LNCAP (cell line): ENCODE measurements around the gene REXO4.

Experiments used
- TF ChIP-seq, protein P1 (sequence below): fragments of 450-650 bp; IDR thresholded peaks from 2 replicates; pipeline ENCODE4 v1.5.1; 2017; ENCODE audit warnings: mild to moderate bottlenecking

Gene REXO4

GRCh38 chr9:133366435-133366834 is 51.4 kb downstream of the REXO4 start:
- TF ChIP-seq, protein P1, sequence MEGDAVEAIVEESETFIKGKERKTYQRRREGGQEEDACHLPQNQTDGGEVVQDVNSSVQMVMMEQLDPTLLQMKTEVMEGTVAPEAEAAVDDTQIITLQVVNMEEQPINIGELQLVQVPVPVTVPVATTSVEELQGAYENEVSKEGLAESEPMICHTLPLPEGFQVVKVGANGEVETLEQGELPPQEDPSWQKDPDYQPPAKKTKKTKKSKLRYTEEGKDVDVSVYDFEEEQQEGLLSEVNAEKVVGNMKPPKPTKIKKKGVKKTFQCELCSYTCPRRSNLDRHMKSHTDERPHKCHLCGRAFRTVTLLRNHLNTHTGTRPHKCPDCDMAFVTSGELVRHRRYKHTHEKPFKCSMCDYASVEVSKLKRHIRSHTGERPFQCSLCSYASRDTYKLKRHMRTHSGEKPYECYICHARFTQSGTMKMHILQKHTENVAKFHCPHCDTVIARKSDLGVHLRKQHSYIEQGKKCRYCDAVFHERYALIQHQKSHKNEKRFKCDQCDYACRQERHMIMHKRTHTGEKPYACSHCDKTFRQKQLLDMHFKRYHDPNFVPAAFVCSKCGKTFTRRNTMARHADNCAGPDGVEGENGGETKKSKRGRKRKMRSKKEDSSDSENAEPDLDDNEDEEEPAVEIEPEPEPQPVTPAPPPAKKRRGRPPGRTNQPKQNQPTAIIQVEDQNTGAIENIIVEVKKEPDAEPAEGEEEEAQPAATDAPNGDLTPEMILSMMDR = no peak

DNA sequence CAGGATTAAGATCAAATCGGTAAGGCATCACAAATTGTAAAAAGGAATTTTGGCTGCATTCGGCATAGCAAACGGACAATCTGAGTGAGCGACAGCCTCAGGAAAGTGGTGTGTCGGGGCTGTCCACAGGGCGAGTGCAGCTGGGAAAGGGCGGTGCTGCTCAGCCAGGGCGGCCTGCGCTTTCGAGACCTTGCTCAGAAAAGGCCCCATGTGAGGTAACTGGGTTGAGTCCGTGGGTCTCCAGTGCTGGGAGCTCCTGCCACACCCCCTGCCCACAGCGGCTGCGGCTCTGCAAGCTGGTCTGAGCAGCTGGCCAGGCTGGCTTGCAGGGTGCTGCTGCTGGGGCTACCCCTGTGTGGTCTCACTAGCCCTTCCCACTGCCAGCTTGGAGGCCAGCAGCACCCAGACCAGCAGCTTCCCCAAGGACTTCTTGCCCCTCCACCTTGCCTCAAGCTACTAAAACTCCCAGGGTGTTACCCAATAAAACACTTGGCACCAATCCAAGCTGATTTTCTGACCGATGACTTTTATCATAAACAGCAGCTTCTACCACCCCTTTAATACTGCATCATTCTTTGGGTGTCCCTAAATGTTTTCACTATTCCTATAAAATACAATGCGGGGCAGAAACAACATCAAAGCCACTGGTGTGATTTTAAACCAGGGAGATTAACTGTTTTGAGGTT is 55.3 kb downstream of the REXO4 start:
- TF ChIP-seq, protein P1 = no peak

DNA sequence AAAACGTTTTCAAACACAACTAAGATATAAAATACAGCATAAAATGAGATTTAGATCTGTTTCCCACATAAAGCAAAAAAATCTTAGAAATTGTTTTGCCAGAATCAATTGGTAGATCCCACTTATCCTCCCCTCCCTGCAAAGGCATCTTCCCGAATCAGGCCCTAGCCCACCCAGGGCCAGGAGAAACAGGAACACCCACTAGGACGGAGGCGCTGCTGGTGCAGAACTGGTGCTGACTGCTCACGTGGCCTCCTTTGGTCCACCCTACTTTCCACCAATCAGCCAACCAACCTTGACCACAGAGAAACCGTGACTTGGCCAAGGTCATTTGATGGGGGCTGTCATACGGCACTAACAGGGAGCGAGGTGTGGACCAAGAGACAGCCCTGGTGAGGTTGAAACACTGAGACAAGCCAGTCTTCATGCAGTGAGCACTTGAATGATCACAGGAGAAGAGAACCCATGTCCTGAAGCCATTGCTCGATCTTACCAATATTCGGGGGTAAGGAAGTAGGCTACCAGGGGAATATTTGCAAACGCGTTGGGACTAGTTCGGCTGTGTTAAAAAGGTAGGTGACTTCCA is 56.2 kb downstream of the REXO4 start:
- TF ChIP-seq, protein P1 = no peak

- TF ChIP-seq, protein P1 = no peak
These were observed 57.1 kb downstream of the REXO4 start for GRCh38 chr9:133360400-133361393.

DNA sequence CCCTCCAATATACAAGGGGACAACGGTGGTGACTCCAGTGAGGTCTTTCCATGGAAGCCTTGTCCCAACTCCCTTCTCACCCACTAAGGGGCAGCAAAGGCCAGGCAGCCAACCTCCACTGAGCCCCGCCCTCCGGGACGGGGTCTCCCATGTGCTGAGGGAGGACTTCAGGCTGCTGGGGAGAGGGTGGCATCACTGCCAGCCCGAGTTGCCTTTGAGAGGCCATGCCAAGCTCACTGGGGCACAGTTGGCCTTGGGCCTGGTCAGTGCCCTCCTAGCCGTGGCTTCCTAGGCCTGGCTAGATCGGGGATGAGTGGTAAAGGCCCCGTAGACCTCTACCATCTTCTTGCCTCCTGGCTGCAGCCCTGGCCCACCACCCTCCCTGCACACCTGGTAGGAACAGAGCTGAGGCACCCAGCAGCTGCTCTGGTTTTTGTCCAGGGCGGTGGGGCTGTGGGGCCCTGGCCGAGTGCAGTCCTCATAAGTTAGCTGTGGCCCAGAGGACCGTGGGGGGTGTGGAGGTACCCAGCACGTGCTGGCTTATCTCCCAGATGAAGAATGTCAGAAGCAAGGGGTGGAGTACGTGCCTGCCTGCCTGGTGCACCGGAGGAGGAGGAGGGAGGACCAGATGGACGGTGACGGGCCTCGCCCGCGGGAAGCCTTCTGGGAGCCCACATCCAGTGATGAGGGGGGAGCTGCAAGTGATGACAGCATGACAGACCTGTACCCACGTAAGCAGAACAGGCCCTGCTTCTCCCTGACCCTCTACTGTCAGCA is 58.2 kb downstream of the REXO4 start:
- TF ChIP-seq, protein P1 = no peak

DNA sequence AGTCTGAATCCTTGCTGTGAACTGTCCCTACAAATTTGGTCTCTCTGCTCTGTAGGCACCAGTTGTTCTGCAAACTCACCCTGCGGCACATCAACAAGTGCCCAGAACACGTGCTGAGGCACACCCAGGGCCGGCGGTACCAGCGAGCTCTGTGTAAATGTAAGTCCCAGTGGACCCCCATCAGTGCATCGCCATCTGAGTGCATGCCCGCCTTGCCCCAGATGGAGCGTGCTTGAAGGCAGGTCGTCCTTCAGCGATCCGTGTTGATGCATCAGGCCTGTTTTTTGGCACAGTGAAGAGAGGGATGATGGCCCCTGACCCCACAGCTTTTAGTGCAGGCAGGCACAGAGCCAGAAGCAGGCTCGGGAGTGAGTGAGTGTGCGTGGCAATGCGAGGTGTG is 60.2 kb downstream of the REXO4 start:
- TF ChIP-seq, protein P1 = no peak
